ENCODE data around the gene BEST1.

GRCh38 chr11:61923166-61924063, 26.7 kb upstream of the BEST1 start:
- TF ChIP-seq CTCF (IDR thresholded peaks at IDR 0.05 in 2 of 3, conservative IDR thresholded peaks at IDR 0.05 in 1 of 3; ENCODE audit: borderline replicate concordance in 1 of 3, insufficient read depth in 1 of 3, low read depth in 2 of 3, low read length in 2 of 3) (no peak), POLR2A (IDR thresholded peaks at IDR 0.05; ENCODE audit: borderline replicate concordance, extremely low read depth, insufficient read depth, insufficient read length) (no peak)

Measured in HCT116 (cell line).